Measurements from ENCODE around the gene TRIM37. TPM values are rescaled to one million over a fixed set of nuclear protein-coding genes. Genes with fewer than 3 reads are reported as not detected.

TRIM37 gene
- total RNA-seq, 6 experiments from 2014 or later, result 7.2 to 11.0 (median 9.0) TPM

GRCh38 chr17:59121901-59122480 lies 15.3 kb upstream of the TRIM37 start:
- H3K27ac ChIP-seq, result no peak overlapping the region
- H3K27me3 ChIP-seq, result no peaks in the 10 kb centered on the region
- no peaks in the 10 kb centered on the region for H3K4me1 ChIP-seq
- H3K9me3 ChIP-seq, result no peaks in the 10 kb centered on the region
- H3K36me3 ChIP-seq, result no peaks in the 10 kb centered on the region
- H3K4me3 ChIP-seq, result no peak overlapping the region
- no peak for ATAC-seq
- TF ChIP-seq CTCF (IDR thresholded peaks at IDR 0.05), result no peak
- no peak for TF ChIP-seq POLR2A (IDR thresholded peaks at IDR 0.05)
- no peak for DNase-seq
- 100% methylated on average over 5 of the region's 9 CpGs for WGBS (ENCODE audit: insufficient coverage, low coverage, low lambda C conversion rate, missing lambda C conversion rate)
- intact Hi-C loops (cut with DNase I), result no loop called here

- Histone ChIP-seq H3K4me1 (no peaks in the 10 kb centered on the region), H3K36me3 (no peaks in the 10 kb centered on the region), H3K27me3 (no peaks in the 10 kb centered on the region), H3K9me3 (no peaks in the 10 kb centered on the region), H3K27ac (no peak overlapping the region), H3K4me3 (no peak overlapping the region)
- intact Hi-C loops (cut with DNase I), result no loop called here
- TF ChIP-seq CTCF (IDR thresholded peaks at IDR 0.05) (no peak), POLR2A (IDR thresholded peaks at IDR 0.05) (no peak)
- ATAC-seq (no peak), DNase-seq (no peak)
- 89% methylated on average over 9 of the region's 9 CpGs for WGBS (ENCODE audit: insufficient coverage, low coverage, low lambda C conversion rate, missing lambda C conversion rate)
These were observed 8.8 kb upstream of the TRIM37 start for GRCh38 chr17:59115474-59115873.

GRCh38 chr17:59111539-59111938 lies 4.9 kb upstream of the TRIM37 start:
- ATAC-seq (no peak), DNase-seq (no peak)
- WGBS (ENCODE audit: insufficient coverage, low coverage, low lambda C conversion rate, missing lambda C conversion rate), result 82% methylated on average over 3 of the region's 3 CpGs
- TF ChIP-seq POLR2A (IDR thresholded peaks at IDR 0.05), result no peak
- no peak for TF ChIP-seq CTCF (IDR thresholded peaks at IDR 0.05)
- Histone ChIP-seq H3K27ac (no peak overlapping the region), H3K4me1 (peaks cover 0 to 5% (median 0%) of the 10 kb centered on the region in 4 donors), H3K27me3 (no peaks in the 10 kb centered on the region), H3K9me3 (no peaks in the 10 kb centered on the region), H3K36me3 (no peaks in the 10 kb centered on the region), H3K4me3 (no peak overlapping the region)
- intact Hi-C loops (cut with DNase I), result no loop called here

- intact Hi-C loops (cut with DNase I), result no loop called here
- no peak for ATAC-seq
- TF ChIP-seq POLR2A (IDR thresholded peaks at IDR 0.05), result no peak
- no peak for TF ChIP-seq CTCF (IDR thresholded peaks at IDR 0.05)
These were observed 4.3 kb upstream of the TRIM37 start for GRCh38 chr17:59110973-59111372.

More at GRCh38 chr17:59110973-59111372, 4.3 kb upstream of the TRIM37 start:
- H3K27ac ChIP-seq, result no peak overlapping the region
- H3K27me3 ChIP-seq, result no peaks in the 10 kb centered on the region
- H3K4me1 ChIP-seq, result peaks cover 0 to 7% (median 0%) of the 10 kb centered on the region in 4 donors
- H3K4me3 ChIP-seq, result no peak overlapping the region
- no peaks in the 10 kb centered on the region for H3K9me3 ChIP-seq
- no peak for DNase-seq
- H3K36me3 ChIP-seq, result no peaks in the 10 kb centered on the region

All from right lobe of liver (tissue), 6 donors.